Right lobe of liver (tissue), 4 donors: ENCODE data around the gene ALPI.

Experiments
- CTCF ChIP-seq, 4 donors: fragments of 200-600 bp in 3 of 4; fragments of 450-650 bp in 1 of 4; IDR thresholded peaks; one replicate each; pipeline versions ENCODE4 v1.5.1 to v1.8.0; 2016 to 2022; ENCODE audit warnings: antibody characterized with exemption in 4 of 4, mild to moderate bottlenecking in 2 of 4
- POLR2A ChIP-seq: fragments of 450-650 bp; IDR thresholded peaks from one replicate; pipeline ENCODE4 v1.6.1; 2017; ENCODE audit warnings: antibody characterized with exemption, mild to moderate bottlenecking
- donor health status: DM: no; HTN: no; CAD: no.
- donor health status: DM: no; HTN: no; CAD: no.
- donor health status: DM: no; HTN: yes; CAD: no.

GRCh38 chr2:232485348-232485756 is 29.4 kb downstream of the ALPI start:
- TF ChIP-seq POLR2A (no peak), CTCF (IDR thresholded peaks at IDR 0.05) (no peak)
